Glomerular visceral epithelial cell (primary cell): ENCODE data around the gene BEST1.
A peak's percentile ranks its signal among the peaks of the same experiment; 100 is the strongest.
"Not testable (repeated sequence)": the region's sequence is repeated elsewhere in the genome, so short reads cannot be mapped to it uniquely, and the experiment has no call there.

Source experiments
- DNase-seq: peaks from one replicate; pipeline ENCODE4 v3.0.0-alpha.2; 2016; ENCODE audit errors: extremely low spot score

Gene BEST1

DNA sequence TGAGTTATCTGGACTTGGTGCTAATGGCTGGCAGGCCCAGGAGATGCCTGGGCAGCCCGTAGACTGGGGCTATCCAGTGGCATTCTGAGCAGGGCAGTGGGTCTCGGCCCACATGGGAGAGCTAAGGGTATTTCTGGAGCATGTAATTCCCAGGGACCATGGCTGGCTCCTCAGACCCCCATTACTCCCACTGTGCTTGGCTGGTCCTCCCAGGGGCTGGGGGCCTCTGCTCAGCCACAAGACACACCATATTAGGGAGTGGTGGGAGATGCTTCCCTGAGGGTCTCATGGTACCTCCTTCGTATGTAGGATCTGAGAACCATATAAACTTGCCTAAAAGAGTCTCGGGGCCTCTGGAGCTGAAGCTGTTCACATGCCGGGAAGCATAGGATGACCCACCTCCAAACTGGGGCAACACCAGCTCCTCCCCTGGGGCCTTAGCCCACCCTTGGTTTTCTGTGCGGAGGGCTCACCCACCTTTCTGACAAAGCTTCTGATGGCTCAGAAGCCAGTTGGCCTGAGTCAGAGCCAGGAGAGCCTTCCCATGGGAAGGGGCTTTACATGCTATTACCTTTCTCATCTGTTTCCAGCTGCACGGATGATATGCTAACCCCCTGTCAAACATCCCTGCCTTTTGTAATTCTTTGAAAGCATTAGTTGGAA lies 26.8 kb downstream of the BEST1 start:
- no peak for DNase-seq

GRCh38 chr11:61978703-61979661 lies 28.8 kb downstream of the BEST1 start:
- DNase-seq = no peak

DNA sequence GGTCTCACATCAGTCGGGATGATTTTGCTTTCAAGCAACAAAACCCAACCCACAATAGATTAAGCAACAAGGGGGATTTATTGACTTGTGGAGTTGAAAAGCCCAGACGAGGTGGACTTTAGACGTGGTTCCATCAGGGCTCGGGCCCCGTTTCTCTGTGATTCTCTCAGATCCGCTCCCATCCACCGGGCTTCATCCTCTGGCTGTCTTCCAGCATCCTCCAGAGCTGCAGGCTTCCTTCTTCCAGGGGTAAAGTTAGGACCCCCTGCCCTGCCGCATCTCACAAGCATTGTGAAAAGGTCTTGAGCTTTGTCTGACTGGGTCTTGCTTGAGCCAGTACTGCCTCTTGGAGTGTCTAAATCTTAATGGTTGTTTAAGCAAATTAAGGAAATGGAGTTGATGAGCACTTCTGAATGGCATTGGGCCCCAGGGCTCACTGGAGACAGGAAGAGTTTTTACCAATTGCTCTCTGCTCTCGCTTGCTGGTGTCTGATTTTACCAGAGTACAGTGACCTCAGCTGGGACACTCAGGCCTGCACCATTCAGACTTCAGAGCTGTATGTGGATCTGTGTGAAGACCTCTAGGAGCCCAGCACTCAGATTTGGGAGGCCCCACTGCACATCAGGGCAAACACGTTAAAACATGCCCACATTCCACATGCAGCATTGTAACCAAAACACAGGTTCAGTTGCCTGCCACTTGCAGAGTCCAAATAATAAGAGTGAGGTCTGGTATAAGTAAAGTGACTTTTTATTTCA lies 30.8 kb downstream of the BEST1 start:
- DNase-seq = no peak

DNA sequence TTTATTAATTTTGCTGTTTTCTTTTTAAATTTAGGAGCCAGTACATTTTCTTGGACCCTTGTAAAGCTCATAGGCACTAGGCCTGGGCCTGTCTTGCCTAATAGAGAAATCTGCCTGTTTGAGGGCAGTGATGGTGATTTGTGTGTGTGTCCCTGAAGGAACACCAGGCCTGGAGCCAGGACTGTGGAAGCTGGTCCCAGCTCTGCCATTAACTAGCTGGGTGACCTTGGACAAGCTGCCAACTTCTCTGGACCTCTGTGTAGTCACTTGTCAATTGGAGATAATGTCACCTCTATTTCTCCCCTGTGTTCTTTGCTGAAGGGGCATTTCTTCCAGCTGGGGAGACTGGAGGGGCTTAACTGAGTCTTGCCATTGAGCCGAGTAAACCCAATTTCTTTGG lies 33.3 kb downstream of the BEST1 start:
- no peak for DNase-seq

- no peak for DNase-seq
Observed at GRCh38 chr11:61985869-61986268, 35.7 kb downstream of the BEST1 start.

DNA sequence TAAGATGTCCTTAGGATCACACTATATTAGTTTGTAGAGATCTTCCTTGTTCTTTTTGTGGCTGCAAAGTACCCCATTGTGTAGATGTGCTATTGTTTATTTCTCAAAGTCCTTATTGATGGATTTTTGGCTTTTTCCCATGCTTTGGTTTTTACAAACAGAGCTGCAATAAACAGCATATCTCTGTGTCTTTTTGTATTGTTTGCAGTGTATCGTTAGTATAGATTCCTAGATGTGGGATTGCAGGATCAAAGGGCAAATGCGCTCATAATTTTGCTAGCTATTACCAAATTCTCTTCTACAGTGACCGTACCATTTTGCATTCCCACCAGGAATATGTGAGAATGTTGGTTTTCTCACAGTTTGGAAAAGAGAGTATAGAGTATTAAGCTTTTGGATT lies 44.8 kb downstream of the BEST1 start:
- DNase-seq = no peak

DNA sequence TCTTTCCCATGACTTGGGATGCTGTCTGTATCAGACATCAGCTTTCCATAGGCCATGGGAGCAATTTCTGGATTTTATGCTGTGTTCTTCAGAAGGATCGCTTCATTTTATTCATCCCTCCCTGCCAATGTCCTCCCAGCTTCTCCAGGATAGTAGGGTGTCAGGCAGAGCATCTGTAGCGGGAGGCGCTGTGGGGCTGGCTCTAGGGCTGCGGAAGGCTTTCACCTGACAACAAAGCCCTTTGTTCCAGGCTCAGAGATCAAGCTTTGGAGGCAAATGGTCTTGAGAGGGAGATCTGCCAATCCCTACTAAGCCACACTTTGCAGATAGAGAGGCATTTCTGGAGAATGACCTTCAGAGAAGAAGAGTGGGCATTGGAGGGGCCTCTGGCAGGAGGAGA lies 46.8 kb downstream of the BEST1 start:
- DNase-seq = no peak

DNA sequence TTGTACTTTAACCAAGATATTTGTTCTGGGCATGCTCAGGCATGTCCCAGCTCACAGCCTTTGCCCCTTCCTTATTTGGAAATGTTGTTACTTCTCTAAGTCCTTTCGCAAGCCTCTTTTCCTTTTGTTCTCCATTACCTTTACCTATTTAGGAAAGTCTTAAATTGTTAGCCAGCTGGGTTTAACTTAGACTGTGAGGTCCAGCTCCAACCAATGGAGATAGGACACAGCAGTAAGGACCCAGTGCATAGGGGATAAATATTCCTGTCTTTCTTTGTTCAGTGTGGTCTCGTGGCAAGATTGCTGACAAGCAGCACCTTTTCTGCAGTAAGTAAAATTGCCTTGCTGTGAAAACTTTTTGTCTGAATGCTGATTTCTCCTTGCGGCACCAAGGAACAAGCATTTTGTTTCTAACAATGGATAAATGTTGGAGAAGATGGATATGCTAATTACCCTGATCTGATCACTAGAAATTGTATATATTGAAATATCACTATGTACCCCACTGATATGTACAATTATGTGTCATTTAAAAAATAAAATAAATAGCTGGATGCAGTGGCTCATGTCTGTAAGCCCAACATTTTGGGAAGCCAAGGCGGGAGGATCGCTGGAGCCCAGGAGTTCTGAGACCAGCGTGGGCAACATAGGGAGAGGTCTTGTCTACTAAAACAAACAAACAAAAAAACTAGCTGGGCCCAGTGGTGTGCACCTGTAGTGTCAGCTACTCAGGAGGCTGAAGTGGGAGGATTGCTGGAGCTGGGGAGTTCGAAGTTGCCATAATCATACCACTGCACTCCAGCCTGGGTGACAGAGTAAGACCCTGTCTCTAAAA lies 49.2 kb downstream of the BEST1 start:
- no peak for DNase-seq

DNA sequence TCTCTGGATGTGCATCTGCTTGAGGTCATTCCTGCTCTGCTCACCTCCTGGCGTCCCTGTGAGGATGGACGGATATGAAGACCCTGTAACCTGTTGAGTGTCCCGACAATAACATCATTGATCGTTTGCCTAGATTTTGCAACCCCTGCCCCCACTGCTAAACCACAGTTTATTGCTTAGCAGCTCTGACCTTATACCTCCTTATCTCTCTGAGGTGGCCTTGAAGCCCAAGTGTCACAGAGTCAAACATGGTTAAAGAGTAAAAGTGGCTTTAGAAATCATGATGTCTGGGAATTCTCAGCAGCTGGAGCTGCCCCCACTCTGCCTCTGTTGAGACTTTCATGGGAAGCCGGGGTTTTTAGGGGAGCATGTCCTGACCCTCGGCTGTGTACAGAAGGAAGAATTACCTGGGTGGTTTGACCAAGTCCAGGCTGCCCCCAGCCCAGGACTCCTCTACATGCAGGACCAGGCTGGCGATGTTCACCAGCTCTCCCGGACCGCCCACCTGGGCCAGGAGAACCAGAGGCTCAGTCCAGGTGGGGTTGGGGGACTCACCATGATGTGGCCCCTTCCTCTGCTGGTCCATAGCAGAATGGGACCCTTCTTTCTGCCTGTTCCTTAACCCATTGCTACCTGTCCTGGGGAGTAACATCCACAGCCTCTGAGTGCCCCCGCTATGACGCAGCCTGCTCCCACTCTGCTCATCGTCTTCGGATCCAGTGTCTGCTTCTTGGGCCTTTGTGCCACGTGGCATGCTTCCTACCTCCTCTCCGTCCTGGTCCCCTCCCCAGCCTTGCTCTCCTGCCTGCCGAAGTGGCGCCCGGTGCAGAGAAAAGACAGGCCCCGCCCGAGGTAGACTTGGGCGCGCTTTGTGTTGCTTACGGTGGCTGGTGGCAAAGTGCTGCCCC lies 50.6 kb downstream of the BEST1 start:
- DNase-seq = no peak

GRCh38 chr11:62001450-62002191 lies 51.5 kb downstream of the BEST1 start:
- DNase-seq = peak; percentile 69

DNA sequence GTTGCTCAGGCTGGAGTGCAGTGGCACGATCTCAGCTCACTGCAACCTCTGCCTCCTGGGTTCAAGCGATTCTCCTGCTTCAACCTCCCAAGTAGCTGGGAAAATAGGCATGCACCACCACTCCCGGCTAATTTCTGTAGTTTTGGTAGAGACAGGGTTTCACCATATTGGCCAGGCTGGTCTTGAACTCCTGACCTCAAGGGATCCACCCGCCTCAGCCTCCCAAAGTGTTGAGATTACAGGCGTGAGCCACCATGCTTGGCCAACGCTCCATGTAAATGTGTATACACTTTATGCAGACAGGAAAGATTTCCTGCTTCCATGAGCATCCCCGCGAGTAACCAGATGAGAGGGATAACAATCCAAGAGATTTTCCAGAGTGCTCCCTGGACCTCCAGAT lies 52.1 kb downstream of the BEST1 start:
- not testable (repeated sequence) for DNase-seq

DNA sequence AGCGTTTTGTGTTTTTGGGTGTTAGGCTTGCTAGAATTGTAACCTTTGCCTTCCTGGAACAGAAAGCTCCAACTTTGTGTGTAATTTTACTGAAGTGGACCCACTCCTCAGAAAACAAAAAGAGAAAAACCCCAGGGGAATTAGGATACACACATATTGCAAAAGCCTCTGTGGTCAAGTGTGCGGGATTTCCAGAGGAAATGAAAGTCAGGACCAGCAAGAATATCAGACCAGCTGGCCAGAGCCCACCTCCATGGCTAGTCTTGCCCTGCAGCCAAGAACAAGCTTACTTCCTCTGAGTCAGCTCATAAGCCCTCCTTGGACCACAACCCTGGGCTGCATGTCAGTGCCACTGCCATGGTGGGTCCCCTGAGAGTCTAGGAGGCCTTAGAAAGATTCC lies 54.3 kb downstream of the BEST1 start:
- peak; percentile 65 for DNase-seq

DNA sequence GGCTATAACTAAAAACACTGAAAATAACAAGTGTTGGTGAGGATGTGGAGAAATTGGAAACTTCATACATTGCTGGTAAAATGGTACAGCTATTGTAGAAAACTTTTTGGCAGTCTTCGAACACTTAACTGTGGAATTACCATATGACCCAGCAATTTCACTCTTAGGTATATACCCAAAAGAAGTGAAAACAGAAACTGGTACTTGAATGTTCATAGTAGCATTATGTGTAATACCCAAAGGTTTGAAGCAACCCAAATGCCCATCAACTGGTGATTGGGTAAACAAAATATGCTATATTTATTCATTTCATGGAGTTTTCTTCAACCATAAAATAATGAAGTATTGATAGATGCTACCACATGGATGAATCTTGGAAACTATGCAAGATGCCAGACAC lies 58.0 kb downstream of the BEST1 start:
- no peak for DNase-seq

- no peak for DNase-seq
Observed at GRCh38 chr11:62010935-62011528, 60.9 kb downstream of the BEST1 start.

DNA sequence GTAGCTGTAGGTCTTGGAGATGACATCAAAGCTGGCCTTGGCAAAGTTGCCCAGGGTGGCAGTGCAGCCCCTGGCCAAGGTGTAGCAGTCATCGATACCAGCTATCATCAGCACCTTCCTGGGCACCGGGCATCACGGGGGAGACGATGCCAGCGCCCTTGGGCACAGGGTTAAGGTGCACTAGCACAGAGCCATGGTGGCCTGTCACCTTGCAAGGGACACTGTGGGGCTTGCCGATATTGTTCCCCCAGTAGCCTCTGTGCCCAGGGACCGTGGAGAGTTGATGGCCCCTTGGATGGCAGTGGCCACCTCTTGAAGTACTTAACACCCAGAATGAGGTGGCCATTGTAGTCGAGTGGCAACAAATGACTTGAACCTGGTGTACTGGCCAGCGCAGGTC lies 61.7 kb downstream of the BEST1 start:
- DNase-seq = no peak

DNA sequence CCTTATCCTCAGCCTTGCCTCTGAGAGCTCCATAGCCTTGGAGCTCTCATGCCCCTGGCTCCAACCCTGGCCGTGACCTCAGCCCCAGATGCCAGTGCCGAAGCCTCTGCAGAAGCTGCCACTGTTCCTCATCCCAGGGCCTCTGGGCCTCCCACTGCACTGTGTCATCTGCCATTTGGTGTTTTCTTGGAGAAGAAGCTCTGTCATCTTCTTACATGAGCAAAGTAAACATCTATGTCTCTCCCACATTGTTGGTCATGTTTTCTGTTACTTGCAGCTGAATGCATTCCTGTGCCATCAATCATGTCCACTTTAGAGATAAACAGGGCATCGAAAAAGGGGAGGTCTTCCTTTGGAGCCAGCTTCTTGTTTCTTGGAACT lies 62.3 kb downstream of the BEST1 start:
- DNase-seq = no peak

DNA sequence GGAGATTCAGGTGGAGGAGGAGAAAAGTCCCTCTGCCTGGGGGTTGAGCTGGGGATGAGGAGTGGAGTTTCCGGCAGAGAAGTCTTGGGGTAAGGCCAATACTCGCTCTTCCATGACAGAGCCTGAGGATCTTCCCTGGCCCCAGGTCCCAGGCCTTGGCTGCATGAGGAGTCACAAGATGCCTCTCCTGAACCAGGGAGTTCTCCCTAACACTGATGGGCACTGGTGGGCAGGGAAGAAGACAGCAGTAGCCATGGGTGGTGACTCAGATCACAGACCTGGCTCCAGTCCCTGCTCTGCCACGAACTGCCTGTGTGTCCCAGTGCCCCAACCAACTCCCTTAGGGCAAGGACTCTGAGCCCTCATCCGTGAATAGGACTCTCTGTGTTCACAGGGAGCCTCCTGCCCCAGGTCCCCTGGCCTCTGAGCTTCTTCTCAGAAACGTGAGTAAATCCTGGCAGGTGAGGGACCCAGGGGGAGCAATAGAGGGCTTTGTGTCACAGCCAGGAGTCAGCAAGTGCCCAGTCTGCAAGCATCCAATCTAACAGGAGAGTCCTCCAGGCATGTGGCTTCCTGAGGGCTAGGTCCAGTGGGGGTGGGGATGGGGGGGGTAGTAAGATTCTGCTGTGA lies 62.8 kb downstream of the BEST1 start:
- peak; percentile 85 for DNase-seq
